Measurements from ENCODE around the gene TMSB10. TPM values are rescaled to one million over a fixed set of nuclear protein-coding genes. Genes with fewer than 3 reads are reported as not detected.

TMSB10 gene
- polyA plus RNA-seq, 1 donor (not counting 4 experiments of a cell fraction or from before 2014, with no cell fraction given) = 3,595 TPM

DNA sequence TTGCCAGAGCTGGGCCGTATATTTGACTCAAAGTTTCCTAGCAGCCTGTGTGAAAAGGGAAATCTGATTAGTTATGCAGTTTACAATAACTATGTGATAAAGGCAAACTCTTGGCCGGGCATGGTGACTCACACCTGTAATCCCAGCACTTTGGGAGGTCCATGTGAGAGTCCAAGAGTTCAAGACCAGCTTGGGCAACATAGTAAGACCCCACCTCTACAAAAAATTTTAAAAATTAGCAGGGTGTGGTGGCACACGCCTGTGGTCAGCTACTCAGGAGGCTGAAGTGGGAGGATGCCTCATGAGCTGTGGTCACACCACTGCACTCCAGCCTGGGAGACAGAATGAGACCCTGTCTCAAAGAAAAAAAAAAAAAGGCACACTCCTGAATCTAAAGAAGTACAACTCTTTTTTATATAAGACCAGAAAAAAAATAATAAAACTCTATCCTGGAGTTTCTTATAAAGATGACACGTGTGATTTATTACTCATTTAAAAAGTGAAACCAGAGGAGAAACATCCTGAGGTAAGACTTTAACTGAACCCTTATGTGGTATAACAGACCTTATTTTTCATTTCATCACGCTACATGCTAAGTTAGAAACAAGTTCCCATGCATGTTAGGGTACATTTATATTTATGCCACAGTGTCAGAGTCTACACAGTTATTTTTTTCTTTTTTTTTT is 32.9 kb downstream of the TMSB10 start:
- Histone ChIP-seq H3K9ac (ENCODE audit: control insufficient read depth, extremely low read depth, insufficient read depth, low read length) (no peak overlapping the region), H3K27me3 (ENCODE audit: control insufficient read depth, extremely low read depth, insufficient read depth, low read length) (no peaks in the 10 kb centered on the region), H3K4me2 (ENCODE audit: control insufficient read depth, extremely low read depth, insufficient read depth, low read depth, low read length) (no peak overlapping the region), H3K9me3 (ENCODE audit: control insufficient read depth, low read depth, low read length) (no peaks in the 10 kb centered on the region), H2AFZ (ENCODE audit: control insufficient read depth, low read length) (no peak overlapping the region), H3K9me1 (ENCODE audit: control insufficient read depth, extremely low read depth, insufficient read depth, low read length) (no peaks in the 10 kb centered on the region), H3K79me2 (ENCODE audit: control insufficient read depth, insufficient read depth, low read length) (no peaks in the 10 kb centered on the region), H3K36me3 (ENCODE audit: control insufficient read depth in 2 of 2, extremely low read depth in 1 of 2, insufficient read depth in 2 of 2, low read length in 2 of 2) (no peaks in the 10 kb centered on the region), H3K4me3 (ENCODE audit: control insufficient read depth in 2 of 3, extremely low read depth in 1 of 3, insufficient read depth in 2 of 3, low read depth in 1 of 3, low read length in 3 of 3) (no peak overlapping the region), H3K27ac (ENCODE audit: control insufficient read depth, insufficient read depth, low read length) (no peak overlapping the region), H4K20me1 (ENCODE audit: control insufficient read depth, extremely low read depth, insufficient read depth, low read length) (no peaks in the 10 kb centered on the region), H3K4me1 (ENCODE audit: control insufficient read depth, extremely low read depth, insufficient read depth, low read length) (peaks cover 4% of the 10 kb centered on the region)
- dilution Hi-C loops (cut with MboI; ENCODE audit: extremely low pct_ligation_motif_present, low sequenced_read_pairs) = no loop called here
- no peak for DNase-seq (ENCODE audit: low read depth, low spot score)
- TF ChIP-seq, protein P1, sequence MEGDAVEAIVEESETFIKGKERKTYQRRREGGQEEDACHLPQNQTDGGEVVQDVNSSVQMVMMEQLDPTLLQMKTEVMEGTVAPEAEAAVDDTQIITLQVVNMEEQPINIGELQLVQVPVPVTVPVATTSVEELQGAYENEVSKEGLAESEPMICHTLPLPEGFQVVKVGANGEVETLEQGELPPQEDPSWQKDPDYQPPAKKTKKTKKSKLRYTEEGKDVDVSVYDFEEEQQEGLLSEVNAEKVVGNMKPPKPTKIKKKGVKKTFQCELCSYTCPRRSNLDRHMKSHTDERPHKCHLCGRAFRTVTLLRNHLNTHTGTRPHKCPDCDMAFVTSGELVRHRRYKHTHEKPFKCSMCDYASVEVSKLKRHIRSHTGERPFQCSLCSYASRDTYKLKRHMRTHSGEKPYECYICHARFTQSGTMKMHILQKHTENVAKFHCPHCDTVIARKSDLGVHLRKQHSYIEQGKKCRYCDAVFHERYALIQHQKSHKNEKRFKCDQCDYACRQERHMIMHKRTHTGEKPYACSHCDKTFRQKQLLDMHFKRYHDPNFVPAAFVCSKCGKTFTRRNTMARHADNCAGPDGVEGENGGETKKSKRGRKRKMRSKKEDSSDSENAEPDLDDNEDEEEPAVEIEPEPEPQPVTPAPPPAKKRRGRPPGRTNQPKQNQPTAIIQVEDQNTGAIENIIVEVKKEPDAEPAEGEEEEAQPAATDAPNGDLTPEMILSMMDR (optimal IDR thresholded peaks at IDR 0.05 in 1 of 3, IDR thresholded peaks at IDR 0.05 in 1 of 3, conservative IDR thresholded peaks at IDR 0.05 in 1 of 3; ENCODE audit: extremely low read depth in 1 of 3, insufficient read depth in 2 of 3, low read length in 3 of 3) = no peak
- no peak for TF ChIP-seq EZH2 (IDR thresholded peaks at IDR 0.05; ENCODE audit: low read length)
- no peak for FAIRE-seq

DNA sequence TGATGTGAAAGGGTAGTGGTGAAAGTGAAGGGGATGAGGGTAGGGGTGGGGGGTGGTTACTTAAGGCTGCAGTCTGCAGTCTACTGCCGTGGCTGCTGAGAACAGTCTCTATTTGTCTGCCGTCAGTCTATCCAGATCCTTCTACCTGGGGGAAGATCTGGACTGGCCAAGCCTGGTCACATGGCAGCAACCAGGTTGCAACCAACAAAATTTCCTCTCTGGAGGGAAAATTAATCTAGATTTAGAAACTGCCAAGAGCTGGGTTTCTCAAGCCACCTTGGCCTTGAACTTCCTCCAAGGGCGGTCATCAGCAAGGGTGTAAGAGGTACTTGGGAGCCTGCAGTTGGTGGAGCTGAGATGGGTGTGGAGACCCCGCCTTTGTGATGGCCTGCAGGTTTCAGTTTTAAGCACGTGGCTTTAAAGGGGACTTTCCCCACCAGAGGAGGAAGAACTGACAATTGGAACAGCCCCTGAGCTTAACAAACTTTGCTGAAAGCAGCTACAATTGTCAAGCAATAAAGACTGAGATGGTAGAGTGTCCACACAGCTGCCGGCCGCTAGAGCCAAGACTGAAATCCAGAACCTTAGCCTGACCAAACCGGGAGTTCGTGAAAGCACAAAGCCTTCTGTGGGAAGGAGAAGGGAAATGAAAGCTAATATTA is 34.1 kb downstream of the TMSB10 start:
- H2AFZ ChIP-seq (ENCODE audit: control insufficient read depth, low read length) = no peak overlapping the region
- dilution Hi-C loops (cut with MboI; ENCODE audit: extremely low pct_ligation_motif_present, low sequenced_read_pairs) = no loop called here
- H3K4me3 ChIP-seq (ENCODE audit: control insufficient read depth in 2 of 3, extremely low read depth in 1 of 3, insufficient read depth in 2 of 3, low read depth in 1 of 3, low read length in 3 of 3) = no peak overlapping the region
- no peak for TF ChIP-seq EZH2 (IDR thresholded peaks at IDR 0.05; ENCODE audit: low read length)
- TF ChIP-seq, protein P1 (optimal IDR thresholded peaks at IDR 0.05 in 1 of 3, IDR thresholded peaks at IDR 0.05 in 1 of 3, conservative IDR thresholded peaks at IDR 0.05 in 1 of 3; ENCODE audit: extremely low read depth in 1 of 3, insufficient read depth in 2 of 3, low read length in 3 of 3) = no peak
- peaks cover 6% of the 10 kb centered on the region for H3K4me1 ChIP-seq (ENCODE audit: control insufficient read depth, extremely low read depth, insufficient read depth, low read length)
- FAIRE-seq = no peak
- H3K36me3 ChIP-seq (ENCODE audit: control insufficient read depth in 2 of 2, extremely low read depth in 1 of 2, insufficient read depth in 2 of 2, low read length in 2 of 2) = no peaks in the 10 kb centered on the region
- no peaks in the 10 kb centered on the region for H3K27me3 ChIP-seq (ENCODE audit: control insufficient read depth, extremely low read depth, insufficient read depth, low read length)
- DNase-seq (ENCODE audit: low read depth, low spot score) = no peak
- H3K4me2 ChIP-seq (ENCODE audit: control insufficient read depth, extremely low read depth, insufficient read depth, low read depth, low read length) = no peak overlapping the region
- H3K9ac ChIP-seq (ENCODE audit: control insufficient read depth, extremely low read depth, insufficient read depth, low read length) = no peak overlapping the region
- H4K20me1 ChIP-seq (ENCODE audit: control insufficient read depth, extremely low read depth, insufficient read depth, low read length) = no peaks in the 10 kb centered on the region
- H3K9me3 ChIP-seq (ENCODE audit: control insufficient read depth, low read depth, low read length) = no peaks in the 10 kb centered on the region
- no peaks in the 10 kb centered on the region for H3K9me1 ChIP-seq (ENCODE audit: control insufficient read depth, extremely low read depth, insufficient read depth, low read length)
- H3K79me2 ChIP-seq (ENCODE audit: control insufficient read depth, insufficient read depth, low read length) = no peaks in the 10 kb centered on the region
- H3K27ac ChIP-seq (ENCODE audit: control insufficient read depth, insufficient read depth, low read length) = no peak overlapping the region

All from keratinocyte (primary cell).